ENCODE data around the gene ZMPSTE24. TPM values are rescaled to one million over a fixed set of nuclear protein-coding genes. Genes with fewer than 3 reads are reported as not detected.
A peak's percentile ranks its signal among the peaks of the same experiment; 100 is the strongest.
"Not testable (repeated sequence)": the region's sequence is repeated elsewhere in the genome, so short reads cannot be mapped to it uniquely, and the experiment has no call there.

ZMPSTE24 gene
- total RNA-seq, 1 donor from 2014 or later, result 64.8 TPM

- DNase-seq (ENCODE audit: low spot score), result no peak
Measured at GRCh38 chr1:40318476-40318875, 60.4 kb downstream of the ZMPSTE24 start.

GRCh38 chr1:40318970-40319621 is 61.1 kb downstream of the ZMPSTE24 start:
- no peak for DNase-seq (ENCODE audit: low spot score)

- not testable (repeated sequence) for DNase-seq (ENCODE audit: low spot score)
Measured at GRCh38 chr1:40331403-40331802, 73.4 kb downstream of the ZMPSTE24 start.

- DNase-seq (ENCODE audit: low spot score), result no peak
Measured at GRCh38 chr1:40332695-40333094, 74.7 kb downstream of the ZMPSTE24 start.

GRCh38 chr1:40337443-40337842 is 79.4 kb downstream of the ZMPSTE24 start:
- DNase-seq (ENCODE audit: low spot score), result no peak

GRCh38 chr1:40338745-40339419 is 80.8 kb downstream of the ZMPSTE24 start:
- DNase-seq (ENCODE audit: low spot score), result peak; percentile 83

GRCh38 chr1:40339420-40340323 is 81.6 kb downstream of the ZMPSTE24 start:
- DNase-seq (ENCODE audit: low spot score), result no peak

GRCh38 chr1:40341491-40342380 is 83.7 kb downstream of the ZMPSTE24 start:
- DNase-seq (ENCODE audit: low spot score), result no peak

GRCh38 chr1:40342381-40342717 is 84.3 kb downstream of the ZMPSTE24 start:
- DNase-seq (ENCODE audit: low spot score), result not testable (repeated sequence)

Other genes with a start within 250 kb of the ZMPSTE24 start
- gene CAP1, start 217.5 kb upstream of the ZMPSTE24 start, total RNA-seq, result 313 TPM
- gene PPT1, start 161.0 kb upstream of the ZMPSTE24 start, total RNA-seq, result 75.9 TPM
- gene RLF, start 96.8 kb upstream of the ZMPSTE24 start, total RNA-seq, result 16.5 TPM
- not detected for gene TMCO2, start 10.3 kb upstream of the ZMPSTE24 start, total RNA-seq
- gene COL9A2, start 59.0 kb downstream of the ZMPSTE24 start, total RNA-seq, result 8.3 TPM
- 47.6 TPM for gene SMAP2, start 115.5 kb downstream of the ZMPSTE24 start, total RNA-seq
- gene ZFP69B, start 192.2 kb downstream of the ZMPSTE24 start, total RNA-seq, result 1.8 TPM
- gene ZFP69, start 219.1 kb downstream of the ZMPSTE24 start, total RNA-seq, result 3.3 TPM

Measured in mucosa of gallbladder (tissue), 1 donor.